Fibroblast of skin of scalp (primary cell): Measurements from ENCODE around the gene KIF20A. TPM values are rescaled to one million over a fixed set of nuclear protein-coding genes. Genes with fewer than 3 reads are reported as not detected.
"Not testable (repeated sequence)": the region's sequence is repeated elsewhere in the genome, so short reads cannot be mapped to it uniquely, and the experiment has no call there.

ENCODE experiments used
- DNase-seq: peaks from one replicate; pipeline ENCODE4 v3.0.0-alpha.2; 2013
- polyA plus RNA-seq, 2 experiments: library from polyadenylated mRNA; unstranded; fragments of 120-200 nt; gene quantifications; one replicate each; pipeline ENCODE4 v1.2.1, GENCODE V29; 2013; ENCODE audit not compliant: insufficient read length in 2 of 2

Gene KIF20A
- polyA plus RNA-seq (2013, experiment 1 of 2; ENCODE audit: insufficient read length) = 39.6 TPM
- polyA plus RNA-seq (2013, experiment 2 of 2; ENCODE audit: insufficient read length) = 37.3 TPM

- DNase-seq = peak; percentile 96
Observed at GRCh38 chr5:138178516-138179276, at the start of gene KIF20A, which contains the start of gene BRD8. Gene KIF20A, plus strand, starts transcription at chr5:138179112. Its CDS starts 569 bp downstream, at chr5:138179681. Gene BRD8, minus strand, starts transcription at chr5:138178630. Its CDS starts 16 bp downstream, at chr5:138178614.

- no peak for DNase-seq
Observed at GRCh38 chr5:138129347-138129746, 49.6 kb upstream of the KIF20A start.

GRCh38 chr5:138132543-138132942 lies 46.4 kb upstream of the KIF20A start:
- DNase-seq = no peak

- peak; percentile 44 for DNase-seq
Observed at GRCh38 chr5:138138949-138139780, 39.7 kb upstream of the KIF20A start, which contains the start of gene NME5. Gene NME5, minus strand, starts transcription at chr5:138139428. Its CDS starts 648 bp downstream, at chr5:138138780.

GRCh38 chr5:138139781-138140090 lies 39.2 kb upstream of the KIF20A start:
- no peak for DNase-seq

- DNase-seq = no peak
Observed at GRCh38 chr5:138140268-138140667, 38.6 kb upstream of the KIF20A start.

- no peak for DNase-seq
Observed at GRCh38 chr5:138141734-138142133, 37.2 kb upstream of the KIF20A start.

- DNase-seq = not testable (repeated sequence)
Observed at GRCh38 chr5:138143578-138143977, 35.3 kb upstream of the KIF20A start.

GRCh38 chr5:138148811-138149210 lies 30.1 kb upstream of the KIF20A start:
- DNase-seq = peak; percentile 69

- DNase-seq = peak; percentile 41
Observed at GRCh38 chr5:138149530-138149929, 29.4 kb upstream of the KIF20A start.

- DNase-seq = not testable (repeated sequence)
Observed at GRCh38 chr5:138155977-138156376, 22.9 kb upstream of the KIF20A start.

GRCh38 chr5:138157626-138158025 lies 21.3 kb upstream of the KIF20A start:
- no peak for DNase-seq

- DNase-seq = no peak
Observed at GRCh38 chr5:138159666-138160065, 19.2 kb upstream of the KIF20A start.

- DNase-seq = no peak
Observed at GRCh38 chr5:138160706-138161105, 18.2 kb upstream of the KIF20A start.

GRCh38 chr5:138163721-138164120 lies 15.2 kb upstream of the KIF20A start:
- DNase-seq = no peak

GRCh38 chr5:138169124-138169523 lies 9.8 kb upstream of the KIF20A start:
- no peak for DNase-seq

- no peak for DNase-seq
Observed at GRCh38 chr5:138170299-138170698, 8.6 kb upstream of the KIF20A start.

GRCh38 chr5:138177941-138178515 lies 884 bp upstream of the KIF20A start:
- peak; percentile 17 for DNase-seq

- no peak for DNase-seq
Observed at GRCh38 chr5:138179277-138179857, 455 bp downstream of the KIF20A start.

GRCh38 chr5:138180183-138180782 lies 1.4 kb downstream of the KIF20A start:
- DNase-seq = peak; percentile 74

- DNase-seq = no peak
Observed at GRCh38 chr5:138180841-138181240, 1.9 kb downstream of the KIF20A start.

- DNase-seq = no peak
Observed at GRCh38 chr5:138182808-138183207, 3.9 kb downstream of the KIF20A start.
